HG02943 (cell line): ENCODE results near the gene GMPR2.
"Not testable (repeated sequence)": the region's sequence is repeated elsewhere in the genome, so short reads cannot be mapped to it uniquely, and the experiment has no call there.

Experiments used
- ATAC-seq: cut with Tn5 transposase; IDR thresholded peaks from one replicate; pipeline ENCODE4 v1.9.1; 2021; ENCODE audit warnings: mild to moderate bottlenecking, low read depth, moderate library complexity; ENCODE audit not compliant: unreplicated experiment

The GMPR2 gene

DNA sequence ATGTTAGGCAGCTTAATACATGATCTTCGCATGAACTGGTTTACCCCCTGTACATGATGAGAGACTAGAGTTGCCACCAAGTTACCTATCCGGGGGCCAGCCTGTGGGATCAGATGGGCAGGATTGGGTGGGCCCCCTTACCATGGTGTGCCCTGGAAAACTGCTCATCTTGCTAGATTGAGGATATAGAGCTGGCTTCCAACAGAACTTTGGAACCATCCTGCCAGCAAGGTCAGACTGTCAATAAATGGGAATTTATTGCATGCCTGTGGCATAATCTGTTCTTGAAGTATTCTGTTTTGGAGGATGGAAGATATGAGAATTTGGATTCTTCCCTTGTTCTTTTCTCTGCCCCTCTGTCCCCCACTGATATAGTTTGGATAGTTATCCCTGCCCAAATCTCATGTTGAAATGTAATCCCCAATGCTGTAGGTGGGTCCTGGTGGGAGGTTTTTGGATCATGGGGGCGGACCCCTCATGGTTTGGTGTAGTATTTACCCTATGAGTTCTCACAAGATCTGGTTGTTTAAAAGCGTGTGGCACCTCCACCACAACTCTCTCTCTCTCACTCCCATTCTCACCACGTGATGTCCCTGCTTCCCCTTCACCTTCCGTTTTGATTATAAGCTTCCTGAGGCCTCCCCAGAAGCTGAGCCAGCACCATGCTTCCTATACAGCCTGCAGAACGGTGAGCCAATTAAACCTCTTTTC is 33.8 kb upstream of the GMPR2 start:
- ATAC-seq, result no peak

DNA sequence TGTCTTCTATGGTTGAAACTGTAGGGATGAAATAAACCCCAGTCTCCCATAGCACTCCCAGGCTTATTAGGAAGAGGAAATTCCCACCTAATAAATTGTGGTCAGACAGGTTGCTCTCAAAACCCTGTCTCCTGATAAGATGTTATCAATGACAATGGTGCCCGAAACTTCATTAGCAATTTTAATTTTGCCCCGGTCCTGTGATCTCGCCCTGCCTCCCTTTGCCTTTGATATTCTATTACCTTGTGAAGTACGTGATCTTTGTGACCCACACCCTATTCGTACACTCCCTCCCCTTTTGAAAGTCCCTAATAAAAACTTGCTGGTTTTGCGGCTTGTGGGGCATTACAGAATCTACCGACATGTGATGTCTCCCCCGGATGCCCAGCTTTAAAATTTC is 30.2 kb upstream of the GMPR2 start:
- not testable (repeated sequence) for ATAC-seq

- ATAC-seq, result not testable (repeated sequence)
Measured at GRCh38 chr14:24203249-24203886, 29.4 kb upstream of the GMPR2 start.

- no peak for ATAC-seq
Measured at GRCh38 chr14:24204163-24205146, 28.3 kb upstream of the GMPR2 start.

- no peak for ATAC-seq
Measured at GRCh38 chr14:24206260-24207103, 26.2 kb upstream of the GMPR2 start.

GRCh38 chr14:24207104-24207551 is 25.6 kb upstream of the GMPR2 start:
- ATAC-seq, result no peak

- ATAC-seq, result no peak
Measured at GRCh38 chr14:24207625-24208024, 25.1 kb upstream of the GMPR2 start.

DNA sequence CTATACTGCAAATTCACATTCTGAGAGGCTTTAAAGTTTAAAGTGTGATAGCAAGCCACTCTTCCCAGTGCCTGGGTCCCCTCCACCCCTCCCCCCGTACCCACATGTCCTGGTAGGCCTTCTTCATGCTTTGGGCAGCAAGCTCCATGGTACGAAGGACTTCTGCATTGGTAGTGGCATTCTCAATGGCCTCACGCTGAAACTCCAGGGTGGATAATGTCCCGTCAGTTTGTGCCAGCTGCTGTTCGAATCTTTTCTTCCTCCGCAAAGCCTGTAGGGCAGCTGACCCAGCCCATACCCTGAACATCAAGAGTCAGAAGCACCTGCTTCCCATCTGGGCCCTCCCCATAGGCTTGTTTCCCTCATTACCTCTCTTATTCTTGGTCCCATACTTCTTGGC is 21.4 kb upstream of the GMPR2 start:
- ATAC-seq, result no peak

DNA sequence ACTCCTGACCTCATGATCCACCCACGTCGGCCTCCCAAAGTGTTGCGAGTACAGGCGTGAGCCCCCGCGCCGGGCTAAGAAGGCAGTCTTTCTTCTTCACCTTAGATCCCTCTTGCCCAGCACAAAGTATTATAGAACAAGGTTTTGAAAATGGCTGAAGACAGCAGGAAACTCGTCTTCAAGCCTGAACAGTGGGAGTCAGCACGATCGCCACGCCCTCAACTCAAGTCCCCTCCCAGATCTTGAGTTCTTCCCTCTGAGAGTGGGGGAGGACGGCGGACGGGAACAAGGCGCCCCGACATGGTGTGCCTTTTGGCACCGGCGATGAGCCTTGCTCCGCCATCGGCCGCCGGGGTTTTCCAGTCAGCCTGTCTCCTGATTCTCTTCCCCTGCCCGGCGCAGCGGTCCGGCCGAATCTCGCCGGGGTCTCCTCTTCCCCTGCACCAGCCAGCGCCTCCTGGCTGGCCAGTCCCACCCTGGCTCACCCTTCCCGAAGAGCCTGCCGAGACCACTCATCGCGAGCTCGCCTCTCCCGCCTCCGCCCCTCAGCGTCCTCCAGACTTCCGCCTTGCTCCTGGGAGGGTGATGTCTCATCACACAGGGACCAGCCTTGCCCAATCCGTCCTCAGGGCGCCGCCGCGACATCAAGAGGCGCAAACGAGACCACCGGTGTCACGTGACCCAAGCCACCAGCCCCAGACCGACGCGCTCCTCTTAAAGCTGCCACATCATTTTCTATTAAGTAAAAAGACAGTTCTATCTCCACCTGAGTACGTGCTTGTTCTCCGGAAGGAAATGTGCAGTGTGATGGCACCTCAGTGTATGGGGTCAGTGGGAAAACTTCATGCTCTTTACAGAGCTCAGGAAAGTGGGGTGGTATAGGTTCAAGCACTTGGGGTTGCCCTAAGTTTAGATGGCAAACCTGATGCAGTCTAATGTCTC is 19.5 kb upstream of the GMPR2 start, which contains the start of gene CHMP4A:
Gene CHMP4A (minus strand): TSS at position 565 of the 942 bp plus-strand sequence. CDS start 49 bp downstream, at position 516.
- peak; percentile 76 for ATAC-seq

DNA sequence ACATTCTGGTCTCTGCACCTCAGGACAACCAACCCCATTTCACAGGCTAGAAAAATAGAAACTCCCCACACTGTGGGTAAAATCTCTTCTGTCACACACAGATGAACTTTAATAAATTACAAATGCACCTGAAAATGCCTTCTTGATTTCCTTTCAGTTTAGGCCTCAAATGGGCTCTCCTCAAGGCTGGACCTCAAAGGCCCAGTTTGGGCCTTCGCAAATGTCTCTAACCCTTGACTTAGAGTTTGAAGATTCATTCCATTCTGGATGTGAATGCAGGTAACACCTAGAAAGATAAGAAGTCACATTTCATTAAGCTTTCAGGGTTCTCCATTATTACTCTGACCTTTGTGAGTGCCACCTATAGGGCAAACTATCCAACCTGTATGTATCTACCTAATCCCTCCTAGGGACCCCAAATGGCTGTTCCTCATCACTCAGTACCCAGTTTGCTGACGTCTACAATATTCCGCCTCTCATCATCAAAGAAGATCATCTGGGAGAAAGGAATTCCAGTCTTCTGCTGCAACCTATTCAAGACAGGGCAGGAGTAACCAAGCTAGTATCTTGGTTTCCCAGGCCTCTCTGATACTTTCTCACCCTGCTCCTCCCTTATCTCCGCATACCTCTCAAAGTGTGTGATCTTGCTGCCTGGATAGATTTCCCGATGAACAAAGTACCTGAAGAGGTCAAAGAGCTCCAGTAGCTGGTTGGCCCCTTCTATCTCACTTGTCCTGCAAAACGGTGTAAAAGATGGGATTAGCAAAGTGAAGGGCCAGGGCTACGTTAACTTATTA is 18.7 kb upstream of the GMPR2 start:
- ATAC-seq, result no peak

DNA sequence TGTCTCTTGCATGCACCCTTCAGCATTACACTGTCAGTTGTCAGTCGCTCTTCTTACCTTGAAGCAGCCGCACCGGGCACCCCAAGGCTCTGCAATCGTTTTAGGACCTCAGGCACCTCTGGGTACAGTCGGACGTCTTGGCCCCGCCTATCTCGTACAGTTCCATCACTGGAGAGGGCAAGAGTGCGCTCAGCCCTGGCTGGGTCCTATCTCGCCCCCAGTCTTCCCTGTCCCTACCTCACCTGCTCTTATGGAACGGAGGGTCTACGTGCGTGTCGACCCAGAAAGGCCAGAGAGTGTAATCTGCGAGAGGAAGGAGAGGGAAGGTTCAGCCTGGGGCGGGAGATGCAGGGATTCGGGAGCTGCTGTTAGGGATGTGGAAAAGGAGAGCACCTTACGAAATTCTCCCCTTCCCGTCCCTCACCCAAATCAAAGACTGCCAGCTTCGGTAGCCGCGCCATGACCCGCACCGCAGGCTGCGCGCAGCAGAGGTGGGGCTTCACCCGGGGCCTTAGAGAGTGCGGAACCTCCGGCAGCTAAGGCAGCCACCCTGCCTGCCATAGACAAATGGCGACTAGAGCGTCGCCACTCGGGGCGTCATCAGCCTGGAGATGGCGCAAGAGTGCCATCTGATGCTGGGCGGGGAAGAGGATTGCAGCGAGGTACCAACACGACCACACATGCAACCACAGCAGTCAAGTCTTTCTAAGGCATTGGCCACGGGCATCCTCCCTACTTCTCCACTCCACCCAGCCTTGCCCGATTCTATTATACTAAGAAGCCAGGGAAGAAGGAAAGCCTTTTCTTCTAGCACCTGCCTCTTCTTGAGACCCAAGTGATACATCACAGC is 17.0 kb upstream of the GMPR2 start, which contains the start of gene MDP1:
Gene MDP1 (minus strand): TSS at position 572 of the 850 bp plus-strand sequence. CDS start 111 bp downstream, at position 461.
- peak; percentile 50 for ATAC-seq

DNA sequence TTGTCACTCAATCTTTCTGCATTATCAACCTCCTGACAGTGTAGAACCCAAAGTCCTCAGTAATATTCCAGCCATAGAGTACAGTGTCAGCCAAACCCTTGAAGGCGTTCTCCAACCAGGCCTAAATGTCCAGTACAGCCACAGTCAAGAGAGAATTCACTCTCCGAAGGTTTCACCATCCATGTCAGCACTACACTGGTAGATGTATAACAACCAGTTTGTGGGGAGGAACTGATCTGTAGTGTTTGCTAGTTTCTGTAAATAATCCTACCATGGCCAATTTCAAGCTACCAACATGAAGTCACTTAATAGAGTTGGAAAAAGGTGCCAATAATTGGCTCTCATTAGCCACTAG is 16.4 kb upstream of the GMPR2 start:
- no peak for ATAC-seq

GRCh38 chr14:24216876-24217275 is 15.9 kb upstream of the GMPR2 start:
- not testable (repeated sequence) for ATAC-seq

- no peak for ATAC-seq
Measured at GRCh38 chr14:24219080-24219479, 13.6 kb upstream of the GMPR2 start.

- no peak for ATAC-seq
Measured at GRCh38 chr14:24219521-24219920, 13.2 kb upstream of the GMPR2 start.

GRCh38 chr14:24222987-24223386 is 9.7 kb upstream of the GMPR2 start:
- ATAC-seq, result not testable (repeated sequence)

- ATAC-seq, result no peak
Measured at GRCh38 chr14:24224618-24225071, 8.1 kb upstream of the GMPR2 start.
